SIG-M5 (cell line): ENCODE measurements around the gene SERP2.
"Not testable (repeated sequence)": the region's sequence is repeated elsewhere in the genome, so short reads cannot be mapped to it uniquely, and the experiment has no call there.

Source experiments
- DNase-seq: peaks from one replicate; lab custom pipeline; 2025; lab: John Stamatoyannopoulos, UW

The SERP2 gene

DNA sequence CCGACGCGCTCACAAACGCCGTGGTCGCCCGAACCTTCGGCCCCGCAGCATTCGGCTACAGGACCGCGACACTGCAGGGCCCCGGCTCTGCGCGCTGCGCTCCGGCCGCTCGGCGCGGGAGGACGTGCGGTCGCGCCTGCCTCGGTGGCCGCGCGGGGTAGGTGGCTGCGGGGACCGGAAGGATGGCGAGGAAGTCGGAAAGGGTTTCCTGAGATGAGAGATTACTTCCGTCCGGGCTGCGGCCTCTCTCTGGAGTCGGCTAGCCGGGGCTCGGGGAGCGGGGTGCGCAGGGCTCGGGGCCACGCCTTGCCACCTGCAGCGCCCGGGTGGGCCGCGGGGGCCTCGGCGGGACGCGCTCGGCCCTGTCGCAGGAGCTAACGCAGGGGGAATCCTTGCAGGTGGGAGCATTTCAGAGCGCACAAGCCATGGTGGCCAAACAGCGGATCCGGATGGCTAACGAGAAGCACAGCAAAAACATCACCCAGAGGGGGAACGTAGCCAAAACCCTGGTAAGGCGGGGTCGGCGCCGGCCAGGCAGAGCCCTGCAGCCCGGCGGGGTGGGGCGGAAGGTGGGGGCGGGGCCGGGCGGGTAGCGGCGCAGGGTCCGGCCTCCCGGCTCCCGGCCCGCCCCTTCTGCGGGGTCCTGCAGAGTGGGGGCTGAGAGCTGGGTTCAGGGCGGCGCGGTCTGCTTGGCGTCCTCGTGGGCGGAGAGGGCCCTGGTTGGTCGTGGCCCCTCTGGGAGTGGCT is at the start of gene SERP2:
TSS of gene SERP2 (plus strand) at position 224 of the 747 bp plus-strand sequence. CDS start at position 426, 202 bp downstream.
- no peak for DNase-seq

DNA sequence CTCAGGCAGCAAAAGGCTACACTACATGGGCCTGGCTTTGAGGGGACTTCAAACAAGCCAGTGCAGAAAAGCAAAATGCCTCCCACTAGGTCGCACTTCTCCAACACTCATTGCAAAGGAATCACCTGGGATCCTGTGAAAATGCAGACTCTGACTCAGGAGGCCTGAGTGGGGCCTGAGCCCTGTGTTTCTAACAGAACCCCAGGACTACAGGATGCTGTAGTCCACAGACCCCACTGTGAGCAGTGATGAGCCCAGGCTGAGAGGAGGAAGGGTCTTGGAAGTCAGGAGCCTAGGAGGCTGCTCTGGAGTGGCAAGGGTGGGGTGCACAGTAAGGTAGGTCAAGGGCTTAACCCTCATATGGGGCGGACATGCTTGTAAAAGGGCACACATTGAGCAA is 46.7 kb upstream of the SERP2 start:
- no peak for DNase-seq

DNA sequence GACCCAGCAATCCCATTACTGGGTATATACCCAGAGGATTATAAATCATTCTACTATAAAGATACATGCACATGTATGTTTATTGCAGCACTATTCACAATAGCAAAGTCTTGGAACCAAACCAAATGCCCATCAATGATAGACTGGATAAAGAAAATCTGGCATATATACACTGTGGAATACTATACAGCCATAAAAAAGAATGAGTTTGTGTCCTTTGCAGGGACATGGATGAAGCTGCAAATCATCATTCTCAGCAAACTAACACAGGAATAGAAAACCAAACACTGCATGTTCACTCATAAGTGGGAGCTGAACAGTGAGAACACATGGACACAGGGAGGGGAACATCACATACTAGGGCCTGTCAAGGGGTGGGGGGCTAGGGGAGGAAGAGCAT is 44.6 kb upstream of the SERP2 start:
- not testable (repeated sequence) for DNase-seq

DNA sequence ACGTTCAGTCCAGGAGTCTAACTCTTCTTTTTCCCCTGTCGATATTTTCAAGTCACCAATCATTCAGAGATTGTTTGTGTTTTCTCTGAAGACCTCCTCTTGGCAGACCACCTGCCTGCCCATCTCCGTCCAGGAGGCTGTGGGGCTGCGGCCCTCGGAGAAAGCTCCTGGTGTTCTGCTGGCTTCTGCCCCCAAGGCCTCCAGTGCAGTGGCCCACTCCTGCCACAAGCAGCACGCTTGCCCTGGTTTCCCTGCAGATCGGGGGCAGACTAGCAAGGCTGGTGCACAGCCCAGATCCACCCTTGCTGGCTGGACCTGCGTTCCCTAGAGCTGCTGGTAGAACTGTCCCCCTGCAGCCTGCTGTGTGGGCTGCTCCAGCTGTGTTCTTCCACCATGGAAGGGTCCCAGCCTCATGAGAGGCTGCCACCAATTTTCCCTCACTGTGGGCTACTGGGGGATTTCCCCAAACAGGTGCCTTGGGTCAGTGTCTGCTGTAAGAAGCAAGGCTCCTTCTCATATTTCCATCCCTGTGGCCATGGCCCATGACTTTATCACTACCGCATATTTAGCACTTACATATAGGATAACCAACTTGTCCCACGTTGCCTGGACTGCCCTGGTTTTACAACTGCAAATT is 43.6 kb upstream of the SERP2 start:
- no peak for DNase-seq

DNA sequence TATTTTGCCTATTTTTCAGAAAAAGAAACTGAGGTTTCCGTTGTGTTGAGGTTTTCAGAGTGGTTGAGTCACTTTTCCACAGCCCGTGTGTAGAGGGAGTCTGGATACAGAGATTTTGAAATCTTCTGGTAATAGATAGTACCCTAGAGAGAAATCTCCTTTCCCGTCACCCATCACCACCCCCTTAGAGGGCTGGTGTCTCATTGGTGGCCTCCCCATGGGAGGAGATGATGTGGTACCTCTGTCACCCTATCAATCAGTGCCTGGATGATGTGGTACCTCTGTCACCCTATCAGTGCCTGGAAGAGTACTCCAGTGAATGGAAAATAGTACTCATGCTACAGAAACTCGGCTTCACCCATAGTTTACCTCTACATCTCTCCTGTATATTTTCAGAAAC is 42.2 kb upstream of the SERP2 start:
- DNase-seq, result no peak

DNA sequence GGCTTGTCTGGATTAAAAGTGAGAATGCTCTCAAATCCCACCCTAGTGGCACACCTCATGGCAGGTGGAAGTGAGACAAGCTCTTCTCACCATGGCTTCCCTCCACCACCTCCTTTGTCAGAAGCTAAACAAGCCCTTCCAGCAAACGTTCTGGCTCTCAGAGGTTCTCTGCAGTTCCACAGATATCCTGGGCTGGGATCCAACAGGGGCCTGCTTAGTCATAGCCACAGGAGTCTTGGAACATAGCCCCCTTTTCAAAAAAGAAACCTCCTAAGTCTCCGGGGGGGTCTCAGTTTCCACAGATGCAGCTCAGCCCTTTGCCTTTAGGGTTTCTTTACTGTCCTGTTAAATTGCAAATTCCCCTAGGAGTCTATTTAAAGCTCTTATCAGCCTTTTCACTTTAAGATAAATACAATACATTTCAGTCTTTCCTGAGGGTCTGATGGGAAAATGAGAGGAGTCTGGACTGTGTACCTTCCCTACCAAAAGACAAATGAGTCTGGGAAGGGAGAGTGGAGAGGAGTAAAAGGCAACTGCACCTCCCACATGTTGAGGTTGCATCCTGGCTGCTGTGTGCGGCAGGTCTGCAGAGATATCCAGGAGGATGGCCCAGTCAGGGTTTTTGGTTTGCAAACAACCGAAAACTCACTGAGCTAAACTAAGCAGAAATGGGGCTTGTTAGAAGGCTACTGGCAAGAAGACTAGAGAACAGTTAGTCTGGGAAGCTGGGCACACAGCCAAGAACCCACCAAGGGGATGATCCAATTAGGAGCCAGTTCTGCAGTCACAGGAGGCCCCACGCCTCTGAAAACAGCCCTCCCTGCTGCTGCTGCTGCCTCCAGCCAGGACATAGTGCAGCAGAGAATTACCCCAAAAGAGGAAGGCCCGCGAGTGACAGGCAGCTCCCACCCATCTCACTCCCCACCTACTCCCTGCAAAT is 41.4 kb upstream of the SERP2 start:
- DNase-seq, result no peak

DNA sequence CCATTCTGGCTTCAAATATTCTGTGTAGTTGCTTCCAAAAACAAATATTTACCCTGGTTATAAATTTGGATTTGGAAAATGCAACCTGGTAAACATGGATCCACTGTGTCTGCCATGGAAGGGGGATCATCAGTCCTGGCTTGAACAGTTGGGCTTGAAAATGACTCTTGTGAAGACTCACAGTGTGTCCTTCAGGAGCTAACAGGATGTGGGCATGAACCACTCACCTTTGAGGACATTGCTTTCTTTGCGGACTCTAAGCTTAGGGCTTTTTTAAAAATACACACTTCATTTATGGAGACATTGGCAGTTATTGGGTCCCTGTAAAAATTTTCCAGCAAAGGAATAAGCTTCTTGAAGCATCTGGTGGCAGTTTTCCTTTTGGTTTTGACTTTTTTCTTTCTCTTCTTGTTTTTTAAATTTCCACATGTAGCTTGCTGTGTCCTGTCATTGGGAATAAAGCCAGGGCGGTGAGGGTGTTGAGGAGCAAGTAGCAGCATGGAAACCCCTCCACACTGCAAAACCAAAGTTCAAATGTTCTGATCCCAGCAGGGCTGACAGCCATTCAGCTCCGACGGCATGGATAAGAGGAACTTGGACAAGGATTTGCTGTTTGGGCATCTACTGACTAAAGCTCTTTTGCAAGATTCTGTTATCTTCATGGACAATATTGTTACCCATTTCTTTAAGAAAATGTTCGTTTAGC is 39.5 kb upstream of the SERP2 start:
- DNase-seq, result no peak

DNA sequence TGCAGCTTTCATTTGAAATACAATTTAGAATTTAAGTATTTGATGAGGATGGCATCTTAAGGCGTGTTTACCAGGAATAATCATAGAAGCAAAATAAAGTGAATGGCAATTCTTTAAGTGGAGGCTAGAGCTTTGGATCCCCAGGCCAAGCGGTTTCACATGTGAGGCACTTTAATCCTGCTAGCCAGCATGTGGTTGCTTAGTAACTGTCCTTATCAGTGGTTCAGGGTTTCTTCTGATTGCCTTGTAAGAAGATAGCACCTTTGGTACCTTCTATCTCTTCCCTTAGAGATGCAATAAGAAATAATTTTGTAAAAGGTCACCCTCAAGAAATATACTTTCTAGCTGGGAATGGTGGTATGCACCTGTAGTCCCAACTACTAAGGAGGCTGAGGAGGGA is 38.9 kb upstream of the SERP2 start:
- no peak for DNase-seq

DNA sequence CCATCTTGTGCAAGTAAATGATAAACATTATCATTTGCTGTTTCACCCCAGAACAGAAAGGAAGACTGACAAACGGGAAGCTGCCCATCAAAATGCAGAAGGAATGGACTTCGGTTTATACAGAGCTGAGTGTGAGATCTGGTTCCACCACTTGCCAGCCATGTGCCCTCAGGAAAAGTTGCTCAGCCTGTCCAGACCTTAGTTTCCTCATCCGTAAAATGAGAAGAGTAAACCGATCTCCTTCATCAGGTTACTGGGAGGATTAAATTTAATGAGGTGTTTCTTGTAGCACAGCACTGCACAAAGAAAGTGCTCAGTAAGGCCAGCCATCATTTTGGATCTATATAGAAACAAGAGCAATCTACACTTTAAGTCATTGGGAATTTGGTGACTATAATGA is 36.7 kb upstream of the SERP2 start:
- no peak for DNase-seq

GRCh38 chr13:44337581-44337980 is 36.0 kb upstream of the SERP2 start:
- no peak for DNase-seq

DNA sequence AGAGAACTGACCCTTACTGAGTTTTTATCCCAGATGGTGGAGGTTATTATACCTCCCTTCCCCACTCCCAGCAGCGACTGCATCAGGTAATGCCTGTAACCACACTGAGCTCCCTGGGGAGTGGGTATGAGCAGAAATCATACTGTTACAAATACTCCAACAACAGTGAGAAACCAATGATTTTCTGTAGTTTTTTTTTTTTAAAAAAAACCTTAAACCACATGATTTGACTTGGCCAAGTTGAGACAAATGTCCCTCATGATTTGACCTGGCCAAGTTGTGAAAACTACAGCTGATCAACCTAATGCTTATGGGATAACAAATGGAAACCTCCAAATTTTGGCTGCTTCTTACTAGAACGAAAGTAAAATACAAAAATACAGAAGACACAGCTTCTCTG is 33.1 kb upstream of the SERP2 start:
- no peak for DNase-seq

DNA sequence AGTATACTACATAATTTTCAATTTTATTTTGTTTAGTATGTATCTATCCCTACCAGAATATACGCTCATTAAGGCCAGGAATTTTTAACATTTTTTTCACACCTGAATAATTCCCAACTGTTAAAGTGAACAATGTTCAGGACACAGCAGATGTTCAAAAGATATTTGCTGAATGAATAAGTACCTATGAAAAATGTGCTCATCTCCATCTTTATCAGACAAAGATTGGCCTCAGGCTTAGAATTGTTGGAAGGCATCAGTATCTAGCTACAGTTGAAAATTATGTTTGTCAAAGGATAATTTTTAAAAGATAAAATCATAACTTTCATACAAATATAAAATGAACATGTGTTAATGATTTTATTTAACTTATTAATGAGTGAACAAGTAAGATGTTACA is 30.9 kb upstream of the SERP2 start:
- DNase-seq, result no peak

- no peak for DNase-seq
Measured at GRCh38 chr13:44346534-44346933, 27.1 kb upstream of the SERP2 start.

DNA sequence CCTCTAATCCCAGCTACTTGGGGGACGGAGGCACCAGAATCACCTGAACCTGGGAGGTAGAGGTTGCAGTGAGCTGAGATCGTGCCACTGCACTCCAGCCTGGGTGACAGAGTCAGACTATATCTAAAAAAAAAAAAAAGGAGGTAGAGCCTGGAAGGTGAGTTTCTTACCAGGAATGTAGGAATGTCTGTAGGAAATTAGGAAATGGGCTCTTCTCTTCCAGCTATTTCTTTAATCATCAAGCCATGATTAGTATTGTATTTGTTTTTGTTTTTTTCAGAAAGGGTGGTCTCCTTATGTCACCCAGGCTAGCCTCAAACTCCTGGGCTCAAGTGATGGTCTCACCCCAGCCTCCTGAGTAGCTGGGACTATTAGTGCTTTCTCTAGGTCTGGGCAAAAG is 26.3 kb upstream of the SERP2 start:
- DNase-seq, result no peak

GRCh38 chr13:44347949-44348348 is 25.7 kb upstream of the SERP2 start:
- no peak for DNase-seq

DNA sequence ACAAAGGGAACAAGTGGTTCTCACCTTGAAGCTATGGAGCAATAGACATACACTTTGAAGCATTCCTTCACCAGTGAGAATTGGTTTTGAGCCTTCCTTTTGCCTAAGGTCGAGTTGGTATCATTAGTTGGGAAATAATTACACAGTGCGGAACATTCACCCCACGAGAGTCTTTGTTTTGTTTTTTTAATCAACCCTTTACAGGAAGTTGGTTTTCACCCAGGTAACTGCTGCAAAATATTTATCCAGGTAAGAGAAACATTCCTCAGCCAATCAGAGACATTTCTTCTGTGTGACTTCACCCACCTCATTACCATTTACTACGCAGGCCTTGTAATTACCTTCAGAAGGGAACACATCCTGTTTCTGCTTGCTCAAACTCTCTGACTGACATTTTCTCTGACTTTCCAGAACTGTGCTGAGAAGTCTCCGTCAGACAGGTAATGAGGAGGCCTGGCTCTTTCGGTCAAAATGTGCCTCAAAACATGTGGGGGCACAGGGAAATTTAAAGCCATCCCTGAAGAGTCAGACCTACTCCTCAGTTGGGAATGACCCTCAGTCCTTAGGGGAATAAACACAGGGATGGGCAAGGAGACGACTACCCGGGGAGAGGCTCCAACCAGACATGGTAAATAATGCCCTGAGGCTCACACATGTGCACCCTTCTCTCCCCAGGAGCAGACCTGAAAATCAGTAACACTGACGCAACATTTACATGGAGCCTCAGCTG is 22.7 kb upstream of the SERP2 start:
- DNase-seq, result no peak

DNA sequence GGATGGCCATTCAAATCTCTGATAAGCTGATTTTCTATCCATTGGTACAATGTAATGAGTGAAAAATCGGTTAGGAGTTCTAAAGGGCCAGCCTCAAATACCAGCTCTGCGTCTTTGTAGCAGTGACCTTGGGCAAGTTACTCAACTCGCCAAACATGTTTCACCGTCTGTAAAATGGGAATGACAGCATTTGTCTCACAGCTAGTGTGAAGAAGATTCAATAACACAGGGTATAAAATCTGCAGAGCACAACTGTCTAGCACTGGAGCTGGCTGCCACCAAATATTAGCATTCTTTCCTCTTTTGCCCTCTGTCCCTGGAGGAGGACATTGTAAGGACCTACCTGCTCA is 22.1 kb upstream of the SERP2 start:
- no peak for DNase-seq

GRCh38 chr13:44352202-44352601 is 21.4 kb upstream of the SERP2 start:
- DNase-seq, result no peak

DNA sequence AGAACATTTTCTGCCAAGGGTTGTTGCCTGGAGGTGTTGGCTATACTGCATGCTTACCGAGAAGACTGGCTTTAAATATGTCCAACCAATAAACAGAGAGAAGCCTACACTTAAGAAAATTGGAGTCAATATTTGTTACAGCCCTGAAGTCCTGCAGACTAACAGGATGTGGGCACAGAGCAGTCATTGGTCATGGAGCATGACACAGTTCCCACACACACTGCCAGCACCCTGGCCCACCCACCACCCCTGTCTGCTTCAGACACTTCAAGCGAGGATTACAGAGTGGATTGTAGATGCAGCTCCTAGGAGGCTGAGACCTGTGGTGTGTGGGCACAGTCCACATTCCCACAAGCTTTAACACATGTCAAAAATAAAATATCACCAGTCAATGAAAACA is 21.0 kb upstream of the SERP2 start:
- no peak for DNase-seq

GRCh38 chr13:44354331-44354730 is 19.3 kb upstream of the SERP2 start:
- DNase-seq, result no peak

GRCh38 chr13:44354884-44355283 is 18.7 kb upstream of the SERP2 start:
- DNase-seq, result no peak

DNA sequence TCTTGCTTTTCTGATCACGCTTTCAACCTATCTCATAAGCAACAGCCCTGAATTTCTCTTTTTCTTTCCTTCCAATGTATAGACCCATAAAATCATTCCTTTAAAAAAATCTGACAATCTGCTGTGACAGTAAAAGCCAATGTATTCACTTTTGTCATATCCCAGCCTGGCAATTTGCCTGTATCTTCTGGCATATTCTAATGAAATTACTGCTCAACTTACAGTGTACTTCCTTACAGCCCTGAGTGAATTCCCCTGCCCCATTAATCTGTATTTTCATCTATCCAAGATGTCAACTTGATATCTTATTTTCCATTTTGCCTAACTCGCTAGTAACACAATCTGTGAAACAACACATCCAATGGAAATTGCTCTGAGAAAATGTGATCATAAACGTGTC is 18.0 kb upstream of the SERP2 start:
- no peak for DNase-seq
